Posterior vena cava (tissue), 2 donors: ENCODE data around the gene SMIM35. TPM values are rescaled to one million over a fixed set of nuclear protein-coding genes. Genes with fewer than 3 reads are reported as not detected.
"Not testable (repeated sequence)": the region's sequence is repeated elsewhere in the genome, so short reads cannot be mapped to it uniquely, and the experiment has no call there.

Source experiments
- DNase-seq: peaks from one replicate; pipeline ENCODE4 v3.0.0-alpha.2; 2020; ENCODE audit warnings: low spot score
- intact Hi-C, 2 donors: fragments of 100-400 bp; cut with DNase I; formaldehyde crosslinking; loops; one replicate each; pipeline versions ENCODE4 v1.14.1 to v1.14.2; 2022 to 2023
- total RNA-seq, 2 donors: library from RNA; stranded (reverse); fragmentation: NEBNext Ultra II Directional; extraction: Animal tissue kit (Norgen Biotek cat#: 25700); gene quantifications; one replicate each; pipeline ENCODE4 v1.2.1, GENCODE V29; 2021
- donor health status: DM: yes; HTN: yes; CAD: no.
- donor health status: DM: yes; HTN: yes; CAD: no.

Gene SMIM35
- total RNA-seq, 2 donors from 2014 or later: not detected

- DNase-seq: peak; percentile 90
- intact Hi-C loops: no loop called here
Observed at GRCh38 chr11:118010738-118011461, 75.9 kb downstream of the SMIM35 start.

DNA sequence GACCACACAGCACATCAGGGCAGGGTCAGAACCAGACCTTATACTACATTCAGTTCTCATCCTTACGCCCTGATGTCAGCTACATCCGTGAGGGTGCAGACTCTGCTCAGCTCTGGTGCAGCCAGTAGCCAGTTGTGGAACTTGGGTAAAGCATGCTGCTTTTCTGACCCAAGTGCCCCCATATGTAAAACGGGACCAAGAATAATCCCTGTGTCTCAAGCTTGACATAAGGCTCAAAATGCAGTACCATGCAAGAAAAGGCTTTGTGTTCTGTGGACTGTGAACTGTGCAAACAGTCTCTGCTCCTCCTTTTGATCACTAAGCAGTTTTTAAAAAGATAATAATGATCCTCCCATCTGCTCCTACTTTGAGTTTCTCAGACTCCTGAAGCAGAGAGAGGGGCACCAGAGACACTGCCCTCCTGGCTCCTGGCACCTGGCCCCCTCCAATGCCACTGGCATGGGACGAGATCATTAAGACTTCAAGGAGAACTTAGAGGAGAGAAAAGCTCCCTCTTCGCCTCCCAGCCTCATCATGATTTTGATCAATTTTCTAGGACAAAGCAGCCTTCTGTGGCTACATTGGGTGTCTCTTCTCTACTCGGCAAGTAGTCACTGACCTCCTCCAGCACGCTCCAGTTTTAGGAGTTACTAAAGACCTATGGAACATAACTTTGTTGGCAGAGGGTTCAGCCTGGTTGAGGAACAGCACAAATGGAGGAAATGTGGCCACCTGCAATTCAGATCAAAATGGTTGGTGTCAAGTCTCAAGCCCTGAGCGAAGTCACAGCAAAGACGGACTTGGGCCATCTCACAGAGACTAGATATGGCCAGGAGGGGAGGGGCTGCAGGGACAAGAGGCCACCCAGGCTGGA lies 76.7 kb downstream of the SMIM35 start:
- intact Hi-C loops: no loop called here

DNA sequence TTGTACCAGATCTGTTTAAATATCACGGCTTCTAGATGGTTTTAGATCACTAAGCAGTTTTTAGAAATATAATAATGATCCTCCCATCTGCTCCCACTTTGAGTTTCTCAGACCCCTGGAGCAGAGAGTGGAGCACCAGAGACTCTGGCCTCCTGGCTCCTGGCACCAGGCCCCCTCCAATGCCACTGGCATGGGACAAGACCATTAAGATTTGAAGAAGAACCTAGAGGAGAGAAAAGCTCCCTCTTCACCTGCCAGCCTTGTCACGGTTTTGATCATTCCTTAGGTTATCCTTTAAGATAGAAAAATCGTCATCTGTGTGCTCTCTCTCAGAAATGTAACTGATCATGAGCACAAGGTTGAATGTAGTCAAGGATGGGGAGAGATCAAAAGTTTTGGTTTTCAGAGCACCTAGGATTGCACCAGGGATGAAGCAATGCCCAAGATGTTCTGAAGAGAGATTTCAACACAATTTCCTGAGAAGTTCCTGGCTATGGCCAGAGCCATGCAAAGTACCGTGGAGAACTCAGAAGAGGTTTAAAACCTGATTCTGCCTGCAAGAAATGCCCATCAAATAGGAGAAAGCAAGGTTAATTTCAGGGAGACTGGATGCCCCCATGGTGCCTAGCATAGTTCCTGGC lies 78.4 kb downstream of the SMIM35 start:
- DNase-seq: peak; percentile 45
- intact Hi-C loops: no loop called here

More for the DNA sequence above, 76.7 kb downstream of the SMIM35 start:
- no peak for DNase-seq

DNA sequence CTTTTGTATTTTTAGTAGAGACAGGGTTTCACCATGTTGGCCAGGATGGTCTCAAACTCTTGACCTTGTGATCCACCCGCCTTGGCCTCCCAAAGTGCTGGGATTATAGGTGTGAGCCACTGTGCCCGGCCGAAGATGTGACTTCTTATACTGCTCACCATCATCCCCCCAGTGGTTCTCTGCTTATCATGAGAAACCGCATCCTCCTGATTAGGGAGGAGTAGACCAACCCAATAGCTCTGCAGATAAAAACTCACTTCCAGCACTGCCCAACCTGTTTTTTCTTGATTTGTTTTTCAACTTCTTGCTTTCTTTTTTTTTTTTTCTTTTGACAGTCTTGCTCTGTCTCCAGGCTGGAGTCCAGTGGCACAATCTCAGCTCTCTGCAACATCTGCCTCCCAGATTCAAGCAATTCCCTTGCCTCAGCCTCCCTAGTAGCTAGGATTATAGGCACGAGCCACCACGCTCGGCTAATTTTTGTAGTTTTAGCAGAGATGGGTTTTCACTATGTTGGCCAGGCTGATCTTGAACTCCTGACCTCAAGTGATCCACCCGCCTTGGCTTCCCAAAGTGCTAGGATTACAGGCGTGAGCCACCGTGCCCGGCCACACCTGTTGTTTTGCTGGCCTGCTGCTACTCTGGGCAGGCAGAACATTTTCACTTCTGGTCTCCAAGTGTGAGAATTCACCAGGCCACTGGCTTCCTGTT lies 79.0 kb downstream of the SMIM35 start:
- DNase-seq: peak; percentile 57
- intact Hi-C loops: not testable (repeated sequence)

DNA sequence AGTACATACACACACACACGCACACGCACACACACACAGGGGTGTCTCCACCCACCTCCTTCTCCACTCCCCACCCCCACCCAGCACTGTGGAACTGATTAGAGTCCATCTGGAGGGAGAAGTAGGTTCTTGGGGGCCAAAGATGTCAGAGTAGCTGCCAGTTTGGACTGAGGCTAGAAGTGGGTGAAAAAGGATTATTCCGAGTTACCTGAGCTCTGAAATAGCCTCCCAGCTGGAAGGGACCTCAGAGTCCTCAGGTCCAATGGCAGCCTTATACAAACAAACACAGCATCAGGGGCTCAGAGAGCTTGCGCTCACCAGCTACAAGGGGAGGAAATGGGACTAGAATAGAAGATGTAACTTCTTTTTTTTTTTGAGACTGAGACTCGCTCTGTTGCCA lies 79.7 kb downstream of the SMIM35 start:
- DNase-seq: no peak
- intact Hi-C loops: no loop called here

GRCh38 chr11:118006153-118006534 lies 80.6 kb downstream of the SMIM35 start:
- intact Hi-C loops: no loop called here
- DNase-seq: no peak

GRCh38 chr11:118005224-118006152 lies 81.3 kb downstream of the SMIM35 start:
- DNase-seq: no peak
- intact Hi-C loops: no loop called here

DNA sequence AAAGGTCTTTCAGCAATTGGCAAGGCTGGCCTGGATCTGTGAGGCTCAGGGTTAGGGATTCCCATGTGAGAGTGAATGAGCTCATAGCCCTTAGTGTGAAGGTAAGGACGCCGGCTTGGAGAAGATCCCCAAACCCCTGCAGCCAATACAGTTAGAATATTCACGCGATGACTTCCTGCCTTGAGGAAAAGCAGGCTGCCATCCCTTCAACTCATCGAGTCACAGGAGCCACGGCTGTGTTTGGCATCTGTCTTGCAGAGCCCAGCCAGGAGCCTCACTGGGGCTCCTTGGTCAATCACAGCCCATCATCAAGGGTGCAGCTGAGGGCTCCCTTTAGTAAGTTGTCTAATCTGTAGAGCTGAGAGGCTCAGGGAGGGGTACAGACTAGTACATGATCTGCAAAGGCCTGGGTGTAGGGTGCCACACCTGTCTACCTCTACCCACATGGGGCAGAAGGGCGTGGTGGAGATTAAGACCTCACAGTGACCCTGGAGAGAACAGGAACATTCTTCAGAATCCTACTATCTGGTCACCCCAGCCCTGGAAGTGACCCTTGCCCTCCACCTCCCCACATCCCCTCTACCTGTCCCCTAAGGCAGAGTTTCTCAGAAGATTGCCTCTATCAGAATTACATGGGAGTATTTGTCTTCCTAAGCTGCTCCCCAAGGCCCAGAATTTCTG lies 82.1 kb downstream of the SMIM35 start:
- DNase-seq: no peak
- intact Hi-C loops: no loop called here

DNA sequence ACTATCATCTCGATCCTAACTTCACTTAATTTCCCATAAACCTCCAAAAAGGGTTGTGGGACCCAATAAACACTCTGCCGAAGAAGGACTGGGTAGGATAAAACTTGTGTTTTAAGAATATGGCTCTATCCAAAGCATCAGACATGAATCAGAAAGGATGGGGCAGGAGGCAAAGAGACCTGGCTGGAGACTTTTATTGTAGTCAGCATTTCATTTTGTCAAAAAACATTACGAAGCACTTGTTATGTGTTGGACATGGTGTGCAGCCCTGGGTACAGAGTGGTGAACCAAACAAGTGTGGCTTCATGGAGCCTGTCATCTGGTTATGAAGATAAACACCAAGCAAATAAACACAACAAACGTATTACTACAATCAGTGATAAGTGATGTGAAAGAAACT lies 83.3 kb downstream of the SMIM35 start:
- DNase-seq: no peak
- intact Hi-C loops: no loop called here

DNA sequence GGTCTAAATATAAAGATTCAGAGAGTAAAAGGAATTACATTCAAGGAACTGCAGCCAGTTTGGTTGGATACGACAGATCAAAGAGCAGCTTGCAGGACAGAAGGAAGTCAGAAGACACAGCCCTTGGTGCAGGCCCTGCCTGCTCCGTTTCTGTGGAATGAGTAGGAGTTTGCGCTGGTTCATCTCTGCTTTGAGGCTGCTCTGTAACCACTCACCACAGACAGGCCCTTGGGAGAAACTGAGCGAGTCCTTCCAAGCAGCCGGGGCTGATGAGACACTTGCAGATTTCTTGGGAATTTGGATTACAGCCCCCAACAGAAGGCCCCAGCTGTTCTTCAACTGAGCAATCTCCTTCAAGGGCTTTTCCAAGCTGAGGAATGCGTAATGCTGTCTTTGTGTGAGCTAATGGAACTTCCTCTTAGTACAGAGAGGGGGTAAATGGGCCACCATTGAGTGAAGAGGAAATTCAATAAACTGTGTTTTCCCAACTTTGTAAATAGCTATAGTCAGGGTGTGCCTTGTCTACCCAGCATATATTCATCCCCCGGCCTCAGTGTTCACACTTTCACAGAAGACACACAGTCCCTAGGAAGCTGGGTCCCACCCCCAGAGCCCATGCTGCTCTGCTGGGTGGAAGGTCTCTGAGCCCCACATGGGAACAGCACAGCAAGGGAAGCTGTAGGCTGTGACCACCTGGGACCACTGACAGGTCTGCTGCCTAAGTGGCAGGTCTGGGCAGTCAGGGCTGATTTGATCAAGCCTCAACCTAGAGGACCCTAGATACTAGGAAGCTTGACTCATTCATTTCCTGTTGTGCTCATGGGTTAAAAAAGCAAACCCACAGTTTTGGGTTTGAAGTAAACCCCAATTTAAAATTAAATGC lies 84.0 kb downstream of the SMIM35 start:
- intact Hi-C loops: no loop called here
- DNase-seq: no peak

DNA sequence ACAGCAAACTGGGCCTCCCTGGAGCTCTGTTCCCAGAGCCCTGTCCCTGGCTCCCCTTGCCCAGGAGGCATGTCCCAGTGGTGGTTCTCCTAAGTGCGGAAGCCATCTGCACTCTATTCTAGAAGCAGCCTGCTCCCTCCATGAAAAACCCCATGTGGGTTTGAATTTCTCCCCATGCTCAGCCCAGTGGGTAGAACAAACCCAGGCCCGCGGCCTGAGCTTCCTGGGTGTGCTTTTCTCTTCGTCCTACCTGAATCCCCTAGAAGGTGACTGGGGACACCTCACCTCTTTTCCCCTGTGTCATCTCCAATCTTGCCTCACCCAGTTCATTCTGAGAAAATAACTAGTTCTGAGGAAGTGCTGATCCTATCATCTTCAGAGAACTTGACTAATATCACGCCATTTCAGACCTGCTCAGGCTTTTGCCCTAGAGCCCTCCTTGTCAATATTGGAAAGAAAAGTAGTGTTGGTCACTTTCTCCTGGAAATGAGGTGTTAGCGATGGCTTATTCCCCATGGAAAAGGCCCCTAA lies 84.7 kb downstream of the SMIM35 start:
- intact Hi-C loops: no loop called here
- DNase-seq: no peak

GRCh38 chr11:118001494-118001971 lies 85.2 kb downstream of the SMIM35 start:
- intact Hi-C loops: no loop called here
- no peak for DNase-seq

GRCh38 chr11:118000850-118001228 lies 85.9 kb downstream of the SMIM35 start:
- DNase-seq: no peak

DNA sequence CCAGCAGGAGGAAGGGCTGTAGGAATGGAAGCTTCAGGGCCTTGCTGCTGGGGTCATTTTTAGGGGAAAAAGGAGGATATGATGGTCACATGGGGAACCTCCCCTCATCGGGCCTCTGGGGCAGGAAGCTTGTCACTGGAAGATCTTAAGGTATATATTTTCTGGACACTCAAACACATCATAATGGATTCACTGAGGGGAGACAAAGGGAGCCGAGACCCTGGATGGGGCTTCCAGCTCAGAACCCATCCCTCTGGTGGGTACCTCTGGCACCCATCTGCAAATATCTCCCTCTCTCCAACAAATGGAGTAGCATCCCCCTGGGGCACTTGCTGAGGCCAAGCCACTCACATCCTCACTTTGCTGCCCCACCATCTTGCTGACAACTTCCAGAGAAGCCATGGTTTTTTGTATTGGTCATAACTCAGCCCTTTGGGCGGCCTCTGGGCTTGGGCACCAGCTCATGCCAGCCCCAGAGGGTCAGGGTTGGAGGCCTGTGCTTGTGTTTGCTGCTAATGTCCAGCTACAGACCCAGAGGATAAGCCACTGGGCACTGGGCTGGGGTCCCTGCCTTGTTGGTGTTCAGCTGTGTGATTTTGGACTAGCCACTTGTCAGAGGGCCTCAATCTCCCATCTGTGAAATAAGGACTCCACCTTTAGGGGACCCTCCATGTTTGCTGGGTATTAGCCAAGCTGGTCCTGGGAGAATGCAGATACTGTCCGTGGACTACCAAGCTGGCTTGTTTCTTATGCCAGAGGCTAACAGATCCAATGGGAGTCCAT lies 86.5 kb downstream of the SMIM35 start:
- no peak for DNase-seq
- intact Hi-C loops: no loop called here

More at GRCh38 chr11:118000850-118001228, 85.9 kb downstream of the SMIM35 start:
- intact Hi-C loops: no loop called here

- intact Hi-C loops: no loop called here
- DNase-seq: no peak
Observed at GRCh38 chr11:117999354-117999993, 87.3 kb downstream of the SMIM35 start.
